Measurements from ENCODE around the gene GARRE1. TPM values are rescaled to one million over a fixed set of nuclear protein-coding genes. Genes with fewer than 3 reads are reported as not detected.
"Not testable (repeated sequence)": the region's sequence is repeated elsewhere in the genome, so short reads cannot be mapped to it uniquely, and the experiment has no call there.

Gene GARRE1
- polyA plus RNA-seq, 2 donors = 4.6 to 6.8 TPM

DNA sequence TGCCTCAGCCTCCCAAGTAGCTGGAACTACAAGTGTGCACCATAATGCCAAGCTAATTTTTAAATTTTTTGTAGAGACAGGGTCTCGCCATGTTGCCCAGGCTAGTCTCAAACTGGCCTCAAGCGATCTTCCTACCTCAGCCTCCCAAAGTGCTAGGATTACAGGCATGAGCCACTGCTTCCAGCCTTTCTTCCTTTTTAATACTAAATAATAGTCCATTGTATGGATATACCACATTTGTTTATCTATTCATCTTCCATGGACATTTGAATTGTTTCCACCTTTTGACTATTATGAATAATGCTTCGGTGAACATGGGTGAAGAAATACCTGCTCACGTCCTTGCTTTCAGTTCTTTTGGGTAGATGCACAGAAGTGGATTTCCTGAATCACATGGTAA, 24.4 kb downstream of the GARRE1 start:
- 91 to 94% methylated on average over 4 of the region's 4 CpGs for WGBS, 2 donors
- H3K27ac ChIP-seq (ENCODE audit: low read depth in 2 of 2, low read length in 1 of 2) = no peak overlapping the region
- no peaks in the 10 kb centered on the region for H3K9me3 ChIP-seq (ENCODE audit: control insufficient read depth in 2 of 2, insufficient read depth in 1 of 2, low read depth in 1 of 2, low read length in 1 of 2)
- H3K36me3 ChIP-seq (ENCODE audit: control insufficient read depth in 2 of 2, insufficient read depth in 2 of 2, low read length in 1 of 2) = no peaks in the 10 kb centered on the region
- no peaks in the 10 kb centered on the region for H3K27me3 ChIP-seq (ENCODE audit: control insufficient read depth in 1 of 2, insufficient read depth in 2 of 2, low read length in 2 of 2)
- peaks cover 0 to 4% of the 10 kb centered on the region in 2 donors for H3K4me1 ChIP-seq (ENCODE audit: control insufficient read depth in 2 of 2, insufficient read depth in 2 of 2, low read length in 1 of 2)
- no peak overlapping the region for H3K4me3 ChIP-seq (ENCODE audit: low read depth in 1 of 2, low read length in 2 of 2)

GRCh38 chr19:34281444-34281843, 27.1 kb downstream of the GARRE1 start:
- not testable (repeated sequence) for H3K27me3 ChIP-seq (ENCODE audit: control insufficient read depth in 1 of 2, insufficient read depth in 2 of 2, low read length in 2 of 2); H3K27ac ChIP-seq (ENCODE audit: low read depth in 2 of 2, low read length in 1 of 2); H3K9me3 ChIP-seq (ENCODE audit: control insufficient read depth in 2 of 2, insufficient read depth in 1 of 2, low read depth in 1 of 2, low read length in 1 of 2); H3K36me3 ChIP-seq (ENCODE audit: control insufficient read depth in 2 of 2, insufficient read depth in 2 of 2, low read length in 1 of 2); H3K4me1 ChIP-seq (ENCODE audit: control insufficient read depth in 2 of 2, insufficient read depth in 2 of 2, low read length in 1 of 2); H3K4me3 ChIP-seq (ENCODE audit: low read depth in 1 of 2, low read length in 2 of 2)
- 97 to 99% methylated on average over 2 of the region's 2 CpGs for WGBS, 2 donors

DNA sequence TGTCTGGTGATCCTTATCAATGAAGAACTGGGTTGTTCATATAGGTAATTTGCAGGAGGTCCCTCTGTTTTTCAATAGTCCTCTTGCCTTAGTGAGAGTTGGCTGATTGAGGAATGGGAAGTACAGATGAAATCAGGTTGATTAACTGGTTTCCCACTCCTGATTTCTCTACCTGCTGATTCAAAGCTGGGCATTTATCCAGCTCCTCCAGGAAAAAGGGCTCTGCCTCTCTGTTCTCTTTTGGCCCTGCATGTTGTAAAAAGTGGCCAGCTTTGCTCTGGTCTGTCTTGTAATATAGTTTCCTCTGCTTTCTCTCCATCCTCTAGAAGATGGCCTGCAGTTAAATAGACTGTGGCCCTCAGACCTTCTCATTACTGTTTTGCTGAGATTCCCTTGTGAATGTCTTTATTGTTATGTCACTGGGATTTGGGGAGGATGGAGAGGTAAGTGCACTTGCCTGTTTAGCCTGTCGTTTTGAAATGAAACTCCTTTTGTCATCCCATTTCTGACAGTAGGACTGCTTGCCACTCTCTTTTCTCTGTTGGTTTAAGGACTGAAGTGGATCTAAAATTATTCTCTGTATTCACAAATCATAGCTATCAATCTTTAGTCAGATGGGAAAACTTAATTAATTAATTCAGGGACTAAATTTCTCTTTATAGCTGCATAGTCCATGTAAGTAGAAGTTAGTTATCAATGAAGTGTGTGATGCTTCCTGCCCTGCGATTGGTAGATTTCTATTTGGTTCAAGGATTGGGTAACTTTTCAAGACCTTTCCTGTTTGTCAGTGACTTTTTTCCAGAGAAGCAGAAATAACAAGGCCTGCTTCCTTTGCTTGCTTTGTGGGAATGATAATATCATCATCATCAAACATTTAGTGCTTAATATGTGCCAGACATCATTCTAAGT, 28.5 kb downstream of the GARRE1 start:
- no peaks in the 10 kb centered on the region for H3K4me1 ChIP-seq (ENCODE audit: control insufficient read depth in 2 of 2, insufficient read depth in 2 of 2, low read length in 1 of 2)
- H3K36me3 ChIP-seq (ENCODE audit: control insufficient read depth in 2 of 2, insufficient read depth in 2 of 2, low read length in 1 of 2) = no peaks in the 10 kb centered on the region
- no peak overlapping the region for H3K27ac ChIP-seq (ENCODE audit: low read depth in 2 of 2, low read length in 1 of 2)
- no peaks in the 10 kb centered on the region for H3K9me3 ChIP-seq (ENCODE audit: control insufficient read depth in 2 of 2, insufficient read depth in 1 of 2, low read depth in 1 of 2, low read length in 1 of 2)
- WGBS, 2 donors = 55% methylated on average over 2 of the region's 2 CpGs
- no peak overlapping the region for H3K4me3 ChIP-seq (ENCODE audit: low read depth in 1 of 2, low read length in 2 of 2)
- no peaks in the 10 kb centered on the region for H3K27me3 ChIP-seq (ENCODE audit: control insufficient read depth in 1 of 2, insufficient read depth in 2 of 2, low read length in 2 of 2)

DNA sequence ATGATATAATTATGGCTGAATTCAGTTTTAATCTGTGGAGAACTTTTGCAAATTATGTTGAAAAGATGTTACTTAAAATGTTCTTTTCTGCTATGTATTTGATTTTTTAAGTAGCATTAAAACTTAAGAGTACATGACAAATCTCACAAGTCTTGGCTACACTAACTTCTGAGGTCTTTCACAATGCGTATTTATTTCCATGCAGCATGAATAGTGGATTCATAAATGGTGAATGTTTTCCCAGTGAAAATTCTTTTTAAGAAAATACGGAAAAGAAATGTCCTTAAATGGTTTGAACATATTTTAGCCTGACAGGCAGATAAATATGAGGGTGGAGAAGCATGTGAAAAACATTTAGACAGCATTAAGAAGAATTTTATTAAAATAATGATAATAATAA, 30.2 kb downstream of the GARRE1 start:
- WGBS, 2 donors = 85 to 90% methylated on average over 2 of the region's 2 CpGs
- no peak overlapping the region for H3K4me3 ChIP-seq (ENCODE audit: low read depth in 1 of 2, low read length in 2 of 2)

GRCh38 chr19:34287662-34288140, 33.3 kb downstream of the GARRE1 start:
- Histone ChIP-seq H3K4me1 (ENCODE audit: control insufficient read depth in 2 of 2, insufficient read depth in 2 of 2, low read length in 1 of 2) (no peaks in the 10 kb centered on the region), H3K27ac (ENCODE audit: low read depth in 2 of 2, low read length in 1 of 2) (no peak overlapping the region), H3K36me3 (ENCODE audit: control insufficient read depth in 2 of 2, insufficient read depth in 2 of 2, low read length in 1 of 2) (no peaks in the 10 kb centered on the region), H3K9me3 (ENCODE audit: control insufficient read depth in 2 of 2, insufficient read depth in 1 of 2, low read depth in 1 of 2, low read length in 1 of 2) (no peaks in the 10 kb centered on the region), H3K27me3 (ENCODE audit: control insufficient read depth in 1 of 2, insufficient read depth in 2 of 2, low read length in 2 of 2) (no peaks in the 10 kb centered on the region), H3K4me3 (ENCODE audit: low read depth in 1 of 2, low read length in 2 of 2) (no peak overlapping the region)
- WGBS, 2 donors = 91 to 92% methylated on average over 3 of the region's 3 CpGs

More for the DNA sequence above, 30.2 kb downstream of the GARRE1 start:
- no peaks in the 10 kb centered on the region for H3K4me1 ChIP-seq (ENCODE audit: control insufficient read depth in 2 of 2, insufficient read depth in 2 of 2, low read length in 1 of 2)
- no peak overlapping the region for H3K27ac ChIP-seq (ENCODE audit: low read depth in 2 of 2, low read length in 1 of 2)
- H3K9me3 ChIP-seq (ENCODE audit: control insufficient read depth in 2 of 2, insufficient read depth in 1 of 2, low read depth in 1 of 2, low read length in 1 of 2) = no peaks in the 10 kb centered on the region
- H3K36me3 ChIP-seq (ENCODE audit: control insufficient read depth in 2 of 2, insufficient read depth in 2 of 2, low read length in 1 of 2) = no peaks in the 10 kb centered on the region
- no peaks in the 10 kb centered on the region for H3K27me3 ChIP-seq (ENCODE audit: control insufficient read depth in 1 of 2, insufficient read depth in 2 of 2, low read length in 2 of 2)

DNA sequence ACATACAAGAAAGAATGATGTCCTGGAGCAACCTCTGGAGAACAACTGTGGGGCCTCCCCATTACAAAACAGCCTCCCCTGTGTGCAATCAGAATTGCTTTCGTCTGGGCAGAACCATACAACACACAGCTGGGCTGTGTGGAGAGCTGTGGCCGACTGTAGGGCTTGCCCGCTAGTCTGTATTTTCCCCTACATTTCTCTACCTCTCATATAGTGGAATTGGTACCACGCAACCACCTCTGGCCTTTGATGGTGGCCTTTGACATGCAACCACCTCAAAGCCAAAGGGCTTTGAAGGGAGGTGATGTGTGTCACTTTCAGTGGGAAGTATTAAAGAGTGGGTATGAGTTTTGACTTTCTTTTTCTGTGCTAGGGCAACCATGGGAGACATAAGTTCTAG, 34.0 kb downstream of the GARRE1 start:
- Histone ChIP-seq H3K36me3 (ENCODE audit: control insufficient read depth in 2 of 2, insufficient read depth in 2 of 2, low read length in 1 of 2) (no peaks in the 10 kb centered on the region), H3K27ac (ENCODE audit: low read depth in 2 of 2, low read length in 1 of 2) (no peak overlapping the region), H3K4me1 (ENCODE audit: control insufficient read depth in 2 of 2, insufficient read depth in 2 of 2, low read length in 1 of 2) (no peaks in the 10 kb centered on the region), H3K27me3 (ENCODE audit: control insufficient read depth in 1 of 2, insufficient read depth in 2 of 2, low read length in 2 of 2) (no peaks in the 10 kb centered on the region), H3K4me3 (ENCODE audit: low read depth in 1 of 2, low read length in 2 of 2) (no peak overlapping the region), H3K9me3 (ENCODE audit: control insufficient read depth in 2 of 2, insufficient read depth in 1 of 2, low read depth in 1 of 2, low read length in 1 of 2) (no peaks in the 10 kb centered on the region)
- WGBS, 2 donors = 87 to 92% methylated on average over 4 of the region's 4 CpGs

- Histone ChIP-seq H3K27ac (ENCODE audit: low read depth in 2 of 2, low read length in 1 of 2) (no peak overlapping the region), H3K27me3 (ENCODE audit: control insufficient read depth in 1 of 2, insufficient read depth in 2 of 2, low read length in 2 of 2) (no peaks in the 10 kb centered on the region)
- 95 to 96% methylated on average over 2 of the region's 2 CpGs for WGBS, 2 donors
Observed at GRCh38 chr19:34291235-34291634, 36.9 kb downstream of the GARRE1 start.

DNA sequence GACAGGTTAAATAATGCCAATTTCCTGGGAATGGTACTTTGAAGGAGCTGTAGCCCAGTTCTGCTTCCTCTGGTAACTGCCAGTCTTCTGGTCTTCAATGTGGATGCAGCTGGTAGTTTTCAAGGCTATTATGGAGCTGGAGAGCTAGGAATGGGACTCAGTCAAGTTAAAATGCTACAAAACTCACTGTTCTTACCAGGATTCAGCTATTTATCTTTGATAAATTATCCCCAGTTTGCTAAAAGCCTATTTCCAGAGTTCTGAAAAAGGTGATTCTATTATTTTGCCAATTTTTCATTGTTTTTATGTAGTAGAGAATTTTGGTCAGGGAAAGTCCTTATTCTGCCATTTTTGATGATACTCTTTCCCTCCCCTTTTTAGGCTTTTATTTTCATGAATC, 40.7 kb downstream of the GARRE1 start:
- H3K36me3 ChIP-seq (ENCODE audit: control insufficient read depth in 2 of 2, insufficient read depth in 2 of 2, low read length in 1 of 2) = no peaks in the 10 kb centered on the region
- H3K27me3 ChIP-seq (ENCODE audit: control insufficient read depth in 1 of 2, insufficient read depth in 2 of 2, low read length in 2 of 2) = no peaks in the 10 kb centered on the region
- H3K4me3 ChIP-seq (ENCODE audit: low read depth in 1 of 2, low read length in 2 of 2) = no peak overlapping the region
- H3K27ac ChIP-seq (ENCODE audit: low read depth in 2 of 2, low read length in 1 of 2) = no peak overlapping the region
- H3K9me3 ChIP-seq (ENCODE audit: control insufficient read depth in 2 of 2, insufficient read depth in 1 of 2, low read depth in 1 of 2, low read length in 1 of 2) = no peaks in the 10 kb centered on the region
- peaks cover 0 to 2% of the 10 kb centered on the region in 2 donors for H3K4me1 ChIP-seq (ENCODE audit: control insufficient read depth in 2 of 2, insufficient read depth in 2 of 2, low read length in 1 of 2)

More at GRCh38 chr19:34291235-34291634, 36.9 kb downstream of the GARRE1 start:
- H3K9me3 ChIP-seq (ENCODE audit: control insufficient read depth in 2 of 2, insufficient read depth in 1 of 2, low read depth in 1 of 2, low read length in 1 of 2) = no peaks in the 10 kb centered on the region
- peaks cover 0 to 2% of the 10 kb centered on the region in 2 donors for H3K4me1 ChIP-seq (ENCODE audit: control insufficient read depth in 2 of 2, insufficient read depth in 2 of 2, low read length in 1 of 2)
- H3K4me3 ChIP-seq (ENCODE audit: low read depth in 1 of 2, low read length in 2 of 2) = no peak overlapping the region
- no peaks in the 10 kb centered on the region for H3K36me3 ChIP-seq (ENCODE audit: control insufficient read depth in 2 of 2, insufficient read depth in 2 of 2, low read length in 1 of 2)

DNA sequence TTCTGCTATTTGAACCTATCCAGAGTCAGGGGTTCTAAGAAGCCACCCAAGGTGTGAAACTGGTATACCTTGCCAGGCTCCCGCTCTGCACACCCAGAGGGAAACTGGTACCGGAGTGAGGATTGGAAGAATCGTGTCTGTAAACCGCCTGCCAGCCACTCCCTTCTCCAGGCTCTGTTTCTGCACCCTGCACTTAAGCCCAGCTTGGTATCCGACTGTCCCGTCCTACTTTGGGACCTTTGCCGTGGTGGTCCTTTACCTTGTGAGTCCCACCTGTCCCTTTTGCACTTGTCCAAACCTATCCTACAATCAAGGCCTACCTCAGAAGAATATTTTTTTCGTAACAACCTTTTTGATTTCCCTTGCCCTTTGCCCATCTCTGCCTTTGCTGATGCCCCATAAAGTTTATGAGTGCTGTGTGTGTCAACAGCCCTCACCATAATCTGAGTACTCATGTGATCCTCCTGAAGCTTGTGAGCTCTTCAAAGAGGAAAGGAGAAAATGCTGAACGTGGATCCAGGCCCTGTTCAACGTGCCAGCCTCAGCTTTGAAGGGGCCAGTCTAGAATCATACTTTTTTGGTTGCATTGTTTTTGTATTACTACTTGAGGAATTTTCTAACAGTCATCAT, 44.7 kb downstream of the GARRE1 start:
- no peaks in the 10 kb centered on the region for H3K27me3 ChIP-seq (ENCODE audit: control insufficient read depth in 1 of 2, insufficient read depth in 2 of 2, low read length in 2 of 2)
- H3K36me3 ChIP-seq (ENCODE audit: control insufficient read depth in 2 of 2, insufficient read depth in 2 of 2, low read length in 1 of 2) = peaks cover 5% of the 10 kb centered on the region in 2 donors
- H3K4me3 ChIP-seq (ENCODE audit: low read depth in 1 of 2, low read length in 2 of 2) = no peak overlapping the region
- H3K4me1 ChIP-seq (ENCODE audit: control insufficient read depth in 2 of 2, insufficient read depth in 2 of 2, low read length in 1 of 2) = peaks cover 0 to 2% of the 10 kb centered on the region in 2 donors
- H3K27ac ChIP-seq (ENCODE audit: low read depth in 2 of 2, low read length in 1 of 2) = no peak overlapping the region
- no peaks in the 10 kb centered on the region for H3K9me3 ChIP-seq (ENCODE audit: control insufficient read depth in 2 of 2, insufficient read depth in 1 of 2, low read depth in 1 of 2, low read length in 1 of 2)
- 80 to 91% methylated on average over 10 of the region's 10 CpGs for WGBS, 2 donors

All from esophagus (tissue), 2 donors.